Stimulated activated CD8-positive, alpha-beta memory T cell treated with anti-CD3 and anti-CD28 coated beads, Interleukin-15, amount 100 ng/mL, for 48 hours (primary cell): ENCODE data around the gene MCF2L2.
"Not testable (repeated sequence)": the region's sequence is repeated elsewhere in the genome, so short reads cannot be mapped to it uniquely, and the experiment has no call there.

Source experiments
- DNase-seq, 2 donors: peaks; one replicate each; pipeline ENCODE4 v3.0.0-alpha.2; 2020; ENCODE audit warnings: low read depth in 2 of 2

MCF2L2 gene

DNA sequence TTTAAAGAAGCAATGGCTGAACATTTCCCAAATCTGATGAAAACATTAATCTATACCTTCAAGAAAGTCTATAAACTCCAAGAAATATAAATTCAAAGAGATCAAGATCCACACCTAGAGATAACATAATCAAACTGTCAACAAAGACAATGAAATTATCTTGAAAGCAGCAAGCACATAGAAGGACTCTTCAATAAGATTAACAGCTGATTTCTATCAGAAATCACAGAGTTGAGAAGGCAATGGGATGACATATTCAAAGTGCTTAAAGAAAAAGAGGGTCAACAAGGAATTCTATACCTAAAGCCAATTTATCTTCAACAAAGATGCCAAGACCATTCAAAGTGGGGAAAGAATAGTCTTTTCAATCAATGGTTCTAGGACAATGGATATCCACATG lies 224.7 kb downstream of the MCF2L2 start:
- no peak for DNase-seq

DNA sequence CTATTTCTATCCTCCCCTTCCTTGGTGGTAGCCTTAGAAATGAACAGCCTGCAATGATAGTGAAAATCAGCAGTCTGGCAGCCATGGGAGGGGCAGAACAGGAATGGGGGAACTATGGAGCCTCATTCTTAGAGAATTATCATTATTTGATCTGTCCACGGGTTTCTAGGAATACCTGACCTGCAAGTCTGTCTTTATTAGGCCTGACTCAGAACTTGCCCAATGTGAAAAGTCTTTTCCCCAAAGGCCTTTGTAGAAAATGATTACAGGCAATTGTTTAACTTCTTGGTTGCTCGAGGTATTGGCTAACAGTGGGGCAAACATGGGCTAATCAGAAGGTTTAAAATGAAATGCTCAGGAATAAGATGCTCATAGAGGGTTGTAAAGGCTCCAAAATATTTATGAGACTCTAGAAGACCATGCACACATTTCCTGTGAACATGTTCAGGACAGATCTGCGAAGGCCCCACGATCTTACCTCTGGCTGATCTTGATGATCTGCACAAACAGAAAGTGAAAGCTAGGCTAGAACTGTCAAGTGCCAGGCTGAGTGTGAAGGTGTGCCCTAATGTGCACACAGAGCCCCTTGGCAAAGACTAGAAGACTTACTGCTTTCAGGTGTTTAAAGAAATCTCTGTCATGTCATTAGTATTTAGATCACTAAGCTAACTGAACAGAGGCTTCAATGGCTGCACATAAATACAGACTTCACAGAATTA lies 226.3 kb downstream of the MCF2L2 start:
- no peak for DNase-seq

DNA sequence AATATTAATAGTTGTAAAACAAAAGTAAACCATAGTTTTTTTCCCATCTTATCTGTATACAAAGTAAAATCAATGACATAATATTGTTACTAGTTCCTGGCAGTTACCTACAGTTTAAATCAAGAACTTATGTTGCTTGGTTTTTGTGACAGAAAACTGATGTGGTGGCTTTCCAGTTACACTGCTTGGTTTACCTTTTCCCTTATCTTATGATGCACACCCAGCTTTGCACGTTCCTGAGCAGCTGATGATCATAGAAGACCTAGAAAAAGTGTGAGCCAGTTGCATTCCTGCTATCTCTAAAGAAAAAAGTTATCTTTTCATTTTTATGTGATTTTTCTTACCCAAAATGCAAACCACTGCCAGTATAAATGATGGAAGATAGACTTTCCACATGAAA lies 229.5 kb downstream of the MCF2L2 start:
- DNase-seq, result no peak

DNA sequence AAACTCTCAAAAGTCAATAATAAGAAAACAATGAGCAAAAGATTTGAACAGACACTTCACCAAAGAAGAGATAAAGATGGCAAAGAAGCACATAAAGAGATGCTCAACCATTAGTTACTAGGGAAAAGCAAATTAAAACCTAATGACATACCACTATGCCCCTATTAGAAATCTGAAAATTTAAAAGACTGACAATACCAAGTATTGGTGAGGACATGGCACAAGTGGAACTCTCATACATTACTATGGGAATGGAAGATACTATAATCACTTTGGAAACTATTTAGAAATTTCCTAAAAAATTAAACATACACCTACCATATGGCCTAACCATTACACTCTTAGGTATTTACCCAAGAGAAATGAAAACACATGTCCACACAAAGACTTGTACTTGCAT lies 230.7 kb downstream of the MCF2L2 start:
- DNase-seq, result no peak

DNA sequence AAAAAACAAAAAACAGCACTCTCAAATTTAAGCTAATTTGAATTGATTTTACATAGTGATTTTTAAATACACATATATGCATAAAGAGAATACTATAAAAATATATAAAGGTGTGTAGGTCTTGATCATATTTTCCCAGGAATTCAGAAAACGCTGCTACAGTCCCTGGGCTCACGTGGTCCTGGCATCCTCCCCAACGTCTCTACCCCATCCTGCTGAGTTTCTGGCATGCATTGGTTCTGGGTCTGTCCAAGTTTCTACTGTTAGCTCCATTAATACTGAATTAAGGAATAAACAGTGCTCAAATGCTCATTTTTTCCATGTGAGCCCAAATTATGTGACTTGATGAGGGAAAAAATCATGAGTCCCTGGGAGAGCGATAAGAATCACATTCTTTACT lies 233.2 kb downstream of the MCF2L2 start:
- no peak for DNase-seq

DNA sequence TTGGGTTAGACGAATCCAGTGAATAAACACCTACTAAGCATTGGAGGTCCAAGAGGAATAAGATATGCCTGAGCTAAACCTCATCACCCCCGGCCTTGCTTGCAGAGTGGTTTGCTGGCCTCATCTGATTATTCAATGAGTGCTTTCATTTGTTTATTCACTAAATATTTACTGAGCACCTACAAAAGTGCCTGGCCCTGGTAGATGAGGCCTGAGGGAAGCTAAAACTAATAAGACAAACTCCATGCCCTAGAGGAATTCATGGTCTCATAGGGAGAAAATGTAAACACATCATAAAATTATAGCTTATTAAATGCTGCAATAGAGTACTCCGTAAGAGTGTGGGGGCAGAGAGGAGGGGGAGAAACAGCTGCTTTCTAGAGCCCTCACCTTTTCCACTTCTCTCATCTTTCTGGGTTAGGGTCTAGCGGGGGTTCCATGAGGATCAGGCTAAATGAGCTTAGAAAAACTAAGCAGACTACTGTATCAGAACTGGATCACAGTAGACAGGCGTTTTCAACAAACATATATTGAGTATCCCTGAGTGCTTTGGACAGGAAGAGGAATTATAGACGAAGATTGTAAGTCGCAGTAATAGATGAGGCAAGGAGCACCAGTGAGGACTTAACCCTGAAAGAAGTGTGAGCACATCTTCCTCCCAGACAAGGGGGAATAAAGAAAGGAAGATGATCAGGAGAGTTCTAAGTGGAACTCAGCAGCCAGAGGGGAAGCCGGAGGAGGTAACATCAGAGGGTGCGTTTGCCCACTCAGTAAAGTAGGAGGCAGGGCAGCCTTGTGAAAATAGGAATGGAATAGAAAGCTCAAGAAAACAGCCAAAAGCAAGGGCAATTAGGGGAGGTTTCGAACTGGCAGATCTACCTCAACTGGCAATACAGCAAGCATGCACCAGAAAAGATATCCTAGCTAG lies 234.4 kb downstream of the MCF2L2 start:
- no peak for DNase-seq

DNA sequence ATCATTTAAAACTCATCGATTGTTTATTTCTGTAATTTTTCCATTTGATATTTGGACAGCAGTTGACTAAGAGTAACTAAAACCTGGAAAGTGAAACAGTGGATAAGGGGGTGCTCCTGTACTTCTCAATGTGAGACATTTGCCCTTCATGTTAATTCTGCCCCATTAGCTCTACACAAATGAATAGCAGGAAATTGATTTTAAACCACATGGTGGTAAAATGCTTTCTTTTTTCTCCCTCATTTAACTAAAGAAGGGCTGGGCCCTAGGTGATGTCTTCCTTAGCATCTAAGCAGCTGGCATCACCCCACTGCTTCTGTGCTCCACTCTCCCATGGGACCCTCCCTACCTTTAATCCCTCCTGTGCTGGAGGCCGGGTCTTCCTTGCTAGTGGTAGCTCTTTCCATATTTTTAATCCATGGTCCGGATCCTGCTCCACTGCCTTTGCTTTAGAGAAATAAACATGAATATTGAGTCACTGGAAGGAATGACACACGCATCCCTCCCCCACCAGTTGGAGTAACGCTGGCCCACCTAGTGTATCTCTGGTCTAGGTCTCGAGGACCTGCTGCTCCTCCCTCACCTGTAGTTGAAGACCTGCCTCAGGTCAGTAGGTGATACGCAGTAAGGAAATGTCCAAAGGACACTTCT lies 235.6 kb downstream of the MCF2L2 start:
- DNase-seq, result no peak

DNA sequence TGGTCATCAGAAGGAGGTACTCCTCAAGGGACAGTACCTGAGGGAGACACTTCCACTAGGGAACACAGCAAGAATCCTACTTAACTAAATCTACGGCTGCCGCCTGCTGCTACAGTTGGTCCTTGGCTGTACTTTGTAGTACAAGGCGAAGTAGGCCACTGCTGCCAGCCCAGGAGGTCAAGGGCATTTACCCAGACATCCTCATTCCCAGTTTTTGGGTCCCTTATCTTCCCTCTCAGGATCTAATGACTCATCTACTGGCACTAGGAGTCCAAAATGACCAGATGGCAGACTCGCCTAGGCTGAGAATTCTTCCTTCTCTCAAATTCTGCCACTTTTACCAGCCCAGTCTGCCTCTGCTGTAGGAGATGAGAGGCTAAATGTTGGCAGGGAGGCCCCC lies 238.8 kb downstream of the MCF2L2 start:
- DNase-seq, result no peak

DNA sequence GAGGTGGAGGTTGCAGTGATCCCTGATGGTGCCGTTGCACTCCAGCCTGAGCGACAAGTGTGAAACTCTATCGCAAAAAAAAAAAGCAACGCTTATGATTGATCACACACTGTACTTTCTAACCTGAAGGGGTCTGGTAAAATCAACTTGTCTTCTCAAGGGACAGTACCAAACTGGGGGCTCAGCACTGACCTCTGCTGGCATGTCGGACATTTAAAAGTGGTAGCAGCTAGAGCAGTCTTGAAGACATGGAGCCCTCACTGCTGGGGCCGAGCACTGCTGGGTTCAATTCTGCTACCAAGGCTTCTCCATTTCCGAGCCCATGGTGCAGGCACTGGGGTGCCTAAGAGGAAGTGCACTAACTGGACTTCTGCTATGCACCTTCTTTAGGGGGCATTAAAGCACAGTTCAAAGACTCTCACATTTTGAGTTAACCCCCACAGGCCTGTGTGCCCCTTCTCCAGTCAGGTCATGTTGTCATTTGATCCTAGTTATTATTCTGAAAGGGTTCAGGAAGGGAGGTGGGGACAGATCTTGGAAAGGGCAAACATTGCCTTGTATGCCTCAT lies 239.4 kb downstream of the MCF2L2 start:
- DNase-seq, result peak; percentile 14 to 22

DNA sequence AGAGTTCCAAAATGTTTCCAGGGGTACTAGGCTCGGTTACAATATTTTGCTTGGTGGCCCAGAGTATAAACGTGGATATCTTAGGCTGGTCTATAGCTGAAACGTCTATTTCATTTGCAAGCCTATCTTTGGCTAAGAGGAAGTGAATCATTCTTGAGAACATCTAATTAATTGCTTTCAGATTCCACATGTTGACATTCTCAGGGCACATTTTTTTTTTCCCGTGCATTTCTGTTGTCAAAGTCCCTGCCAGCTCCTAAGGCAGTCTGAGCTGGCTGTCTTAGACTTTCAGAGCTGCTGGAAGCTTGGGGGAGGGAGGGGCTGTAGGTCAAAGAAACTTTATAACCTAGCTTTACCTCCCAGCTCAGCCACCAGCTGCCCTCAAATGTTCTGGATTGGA lies 242.7 kb downstream of the MCF2L2 start:
- no peak for DNase-seq

DNA sequence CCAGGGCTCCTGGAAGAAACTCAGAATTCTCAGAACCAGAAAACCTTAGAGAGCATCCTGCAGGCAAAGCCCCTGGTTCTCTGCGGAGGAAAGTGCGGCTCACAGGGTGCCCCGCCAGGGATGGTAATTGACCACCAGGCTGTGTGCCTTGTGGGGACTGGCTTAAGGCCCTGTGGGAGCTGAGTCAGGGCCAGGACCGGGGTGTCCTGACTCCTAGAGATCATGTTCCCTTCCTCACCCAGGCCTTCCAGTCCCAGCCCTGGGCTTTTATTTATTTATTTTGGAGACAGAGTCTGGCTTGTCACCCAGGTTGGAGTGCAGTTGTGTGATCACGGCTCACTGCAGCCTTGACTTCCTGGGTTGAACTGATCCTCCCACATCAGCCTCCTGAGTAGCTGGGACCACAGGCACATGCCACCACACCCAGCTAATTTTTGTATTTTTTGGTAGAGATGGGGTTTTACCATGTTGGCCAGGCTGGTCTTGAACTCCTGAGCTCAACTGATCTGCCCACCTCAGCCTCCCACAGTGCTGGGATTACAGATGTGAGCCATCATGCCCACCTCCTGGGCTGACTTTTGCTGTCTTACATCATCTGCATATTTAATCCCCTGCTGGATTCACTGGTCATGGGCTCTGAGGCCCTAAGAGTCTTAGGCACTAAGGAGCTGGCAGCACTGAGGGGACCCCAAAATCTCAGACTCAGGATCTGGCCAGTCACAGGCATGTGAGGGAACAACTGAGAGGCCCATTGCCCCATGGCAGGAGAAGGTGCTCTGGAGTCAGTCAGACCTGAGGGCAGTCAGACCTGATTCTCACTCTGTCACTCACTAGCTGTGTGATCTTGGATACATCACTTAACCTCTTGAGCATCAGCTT lies 245.4 kb downstream of the MCF2L2 start:
- DNase-seq, result no peak

DNA sequence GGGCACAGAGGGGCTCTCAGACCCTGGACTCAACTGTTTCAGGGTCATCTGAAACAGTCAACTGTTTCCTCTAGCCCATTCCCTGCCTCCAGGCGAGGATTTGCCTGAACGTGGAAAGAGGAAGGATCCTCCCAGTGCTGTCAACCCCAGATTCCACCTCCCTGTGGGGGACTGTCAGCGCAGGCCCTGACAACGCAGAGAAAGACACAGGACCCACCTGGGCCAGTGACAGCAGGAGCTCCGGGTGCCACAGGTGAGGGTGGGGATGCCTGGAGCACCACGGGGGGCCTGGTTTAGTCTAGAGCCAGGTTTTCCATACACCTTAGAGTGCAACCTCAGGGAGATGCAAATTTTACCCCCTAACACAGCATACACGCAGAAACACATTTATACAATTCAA lies 246.3 kb downstream of the MCF2L2 start:
- no peak for DNase-seq

DNA sequence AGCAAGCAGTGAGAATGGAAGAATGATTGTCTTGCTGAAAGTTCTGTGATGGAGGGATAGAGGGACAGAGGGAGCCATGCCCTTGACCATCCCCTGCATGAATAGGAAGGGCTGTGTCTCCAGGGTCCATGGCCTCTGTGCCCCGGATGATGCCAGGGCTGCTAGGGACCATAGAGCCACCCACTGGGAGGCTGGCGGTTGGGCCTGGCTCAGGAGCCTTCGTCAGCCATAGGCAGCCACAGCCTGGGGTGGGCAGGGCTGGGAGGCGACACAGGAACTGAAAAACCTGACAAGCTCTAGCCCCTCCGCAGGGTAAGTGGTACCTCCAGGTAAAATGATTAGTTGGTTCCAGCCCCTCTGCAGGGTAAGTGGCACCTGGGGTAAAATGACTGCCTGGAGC lies 246.8 kb downstream of the MCF2L2 start:
- DNase-seq, result no peak

DNA sequence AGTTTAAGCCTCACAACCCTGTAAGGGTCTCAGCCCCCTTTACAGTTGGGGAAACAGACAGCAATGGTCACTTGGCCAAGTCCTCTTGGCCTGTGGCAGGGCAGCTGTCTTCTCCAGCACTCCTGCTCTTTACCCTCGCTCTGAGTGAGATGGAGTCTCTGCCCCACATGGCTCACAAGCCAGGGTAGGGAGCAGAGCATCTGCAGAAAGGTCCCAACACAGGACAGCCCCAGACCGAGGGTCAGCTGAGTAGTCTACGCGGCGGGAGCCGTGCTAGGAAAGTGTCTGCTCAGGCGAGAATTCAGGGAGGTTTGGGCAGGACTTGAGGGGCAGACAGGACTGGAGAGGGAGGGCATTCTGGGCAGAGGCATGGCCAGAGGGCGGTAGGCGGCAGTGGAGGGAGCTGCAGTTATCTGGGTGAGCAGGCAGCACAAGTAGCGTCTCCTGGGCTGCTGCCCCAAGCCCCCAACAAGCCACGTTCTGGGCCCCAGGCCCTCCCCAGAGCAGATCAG lies 247.6 kb downstream of the MCF2L2 start:
- no peak for DNase-seq

DNA sequence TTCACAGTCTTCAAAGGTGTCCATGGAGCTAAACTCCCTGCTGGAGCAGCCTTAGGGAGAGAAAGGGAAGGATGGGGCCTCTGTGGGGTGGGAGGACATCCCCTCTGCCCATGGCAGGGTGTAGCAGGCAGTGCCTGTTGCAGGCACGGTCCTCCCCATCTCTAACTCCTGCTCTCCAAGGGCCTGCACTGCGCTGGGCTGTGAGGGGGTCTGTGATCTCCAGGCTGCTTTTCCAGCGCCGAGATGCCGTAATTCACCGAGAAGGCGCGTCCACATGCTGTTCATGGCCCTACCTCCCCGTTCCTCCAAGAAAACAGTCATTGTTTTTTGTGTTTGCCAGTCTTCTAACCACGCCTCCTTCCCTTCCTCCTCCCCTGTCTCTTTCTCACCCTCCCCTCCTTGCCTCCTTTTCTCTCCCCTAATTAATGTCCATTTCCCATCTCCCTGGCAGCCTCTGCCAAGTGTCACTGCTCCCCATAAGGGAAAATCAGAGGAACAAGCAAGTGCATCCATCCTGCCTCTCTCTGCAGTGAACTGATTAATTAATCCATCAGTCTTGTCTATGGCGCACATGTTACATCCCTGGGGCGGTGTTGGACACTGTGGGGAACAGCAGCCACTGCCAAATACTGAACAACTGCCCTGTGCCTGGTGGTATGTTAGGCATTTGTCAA lies 248.2 kb downstream of the MCF2L2 start:
- DNase-seq, result no peak

DNA sequence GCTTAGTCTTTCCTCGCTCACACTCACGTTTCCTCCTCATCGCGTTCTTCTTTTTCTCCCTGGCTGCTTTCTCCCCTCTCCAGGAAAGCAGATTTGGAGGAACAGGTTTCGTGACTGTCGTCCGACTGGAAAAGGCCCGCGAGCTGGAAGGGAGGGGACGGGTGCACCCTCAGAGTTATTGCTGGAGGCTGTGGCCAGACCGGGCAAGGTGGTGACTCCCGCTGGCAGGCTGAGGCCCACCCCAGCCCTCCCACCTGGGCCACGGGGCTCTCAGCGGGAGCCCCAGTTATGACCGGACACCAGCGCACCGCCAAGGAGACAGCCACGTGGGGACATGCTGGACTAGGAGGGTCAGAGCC lies 248.9 kb downstream of the MCF2L2 start:
- DNase-seq, result not testable (repeated sequence)

DNA sequence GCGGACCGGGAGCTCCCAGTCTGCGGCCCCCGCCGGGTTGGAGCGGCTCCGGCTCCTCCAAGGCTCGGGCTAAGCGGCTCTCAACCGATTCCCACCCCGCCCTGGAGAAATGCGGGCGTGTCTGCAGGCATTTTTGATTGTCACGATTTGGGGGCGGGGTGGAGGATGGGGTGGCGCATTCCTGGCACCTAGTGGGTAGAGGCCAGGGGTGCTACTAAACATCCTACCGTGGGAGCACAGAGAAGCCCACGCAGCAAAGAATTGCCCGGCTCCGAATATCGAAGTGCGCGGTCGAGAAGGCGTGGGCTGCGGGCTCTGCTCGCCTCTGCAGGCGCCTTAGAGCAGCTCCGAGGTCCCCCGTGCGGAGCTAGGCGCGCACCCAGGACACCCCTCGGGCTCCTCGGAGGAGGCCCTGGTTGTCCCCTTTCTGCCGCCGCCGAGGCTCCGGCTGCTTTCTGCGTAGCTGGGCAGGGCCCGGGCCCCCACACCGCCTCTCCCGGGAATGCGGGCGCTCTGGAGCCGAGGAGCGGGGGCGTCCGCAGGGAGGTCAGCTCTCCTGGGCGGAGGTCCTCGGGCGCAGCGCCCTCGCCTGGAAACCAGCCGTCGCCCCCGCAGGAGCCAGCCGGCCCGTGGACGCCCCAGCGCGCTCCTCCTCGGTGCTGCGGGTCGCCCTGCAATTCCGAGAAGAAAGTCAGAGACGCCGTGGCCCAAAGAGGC lies 249.4 kb downstream of the MCF2L2 start:
- peak; percentile 19 to 35 for DNase-seq

DNA sequence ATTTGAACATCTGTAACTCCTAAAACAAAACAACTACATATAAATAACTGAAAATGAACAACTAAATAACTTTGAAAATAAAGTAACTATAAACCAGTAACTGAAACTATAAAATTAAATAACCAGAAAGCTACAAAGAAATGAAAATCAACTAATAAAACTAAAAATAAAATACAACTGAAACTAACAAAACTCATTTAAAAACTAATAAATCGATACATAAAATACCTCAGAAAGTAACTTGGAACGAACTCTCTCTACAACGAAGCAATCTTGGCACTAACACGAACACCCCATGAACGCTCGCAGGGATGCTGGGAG lies 249.9 kb downstream of the MCF2L2 start:
- DNase-seq, result no peak

DNA sequence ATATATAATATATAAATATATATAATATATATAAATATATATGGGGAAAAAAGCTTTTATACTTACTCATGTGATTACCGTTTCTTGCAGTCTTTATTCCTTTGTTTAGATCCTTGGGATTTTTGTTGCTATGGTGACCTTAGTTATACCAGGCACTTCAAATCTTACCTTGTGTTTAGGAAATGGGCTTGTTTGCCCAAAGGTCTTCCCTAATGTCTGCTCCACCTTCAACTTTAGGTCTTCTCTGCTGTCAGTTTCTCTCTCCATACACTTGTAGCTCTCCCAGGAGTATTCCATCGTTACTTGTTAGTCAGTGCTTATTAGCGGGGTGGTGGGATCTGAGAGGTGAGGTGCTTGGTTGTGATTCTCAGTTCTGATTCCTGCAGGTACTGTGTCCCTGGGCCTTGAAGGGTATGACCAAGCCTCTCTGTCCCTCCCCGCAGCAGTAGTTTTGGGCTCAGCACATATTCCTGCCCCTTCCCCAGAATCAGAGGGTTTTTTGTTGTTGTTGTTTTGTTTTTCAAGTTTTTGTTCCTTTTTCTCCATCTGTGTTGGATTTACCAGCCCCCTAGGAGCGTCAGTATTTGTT lies 256.3 kb downstream of the MCF2L2 start:
- DNase-seq, result no peak

DNA sequence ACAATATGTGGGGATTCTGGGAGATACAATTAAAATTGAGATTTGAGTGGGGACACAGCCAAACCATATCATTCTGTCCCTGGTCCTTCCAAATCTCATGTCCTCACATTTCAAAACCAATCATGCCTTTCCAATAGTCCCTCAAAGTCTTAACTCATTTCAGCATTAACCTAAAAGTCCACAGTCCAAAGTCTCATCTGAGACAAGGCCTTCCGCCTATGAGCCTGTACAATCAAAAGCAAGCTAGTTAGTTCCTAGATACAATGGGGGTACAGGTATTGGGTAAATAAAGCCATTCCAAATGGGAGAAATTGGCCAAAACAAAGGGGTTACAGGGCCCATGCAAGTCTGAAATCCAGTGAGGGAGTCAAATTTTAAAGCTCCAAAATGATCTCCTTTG lies 260.4 kb downstream of the MCF2L2 start:
- not testable (repeated sequence) for DNase-seq
